Muscle of leg (tissue), 11 donors: ENCODE measurements around the gene GMIP. TPM values are rescaled to one million over a fixed set of nuclear protein-coding genes. Genes with fewer than 3 reads are reported as not detected.
A peak's percentile ranks its signal among the peaks of the same experiment; 100 is the strongest.

Source experiments
- DNase-seq: peaks from one replicate; pipeline ENCODE4 v3.0.0; 2013
- H3K27ac ChIP-seq: one replicate; pipeline ENCODE4 v1.5.1; 2013; ENCODE audit warnings: mild to moderate bottlenecking, low read length, control low read depth
- H3K27me3 ChIP-seq: one replicate; pipeline ENCODE4 v1.6.1; 2013; ENCODE audit warnings: low read length; ENCODE audit not compliant: control insufficient read depth, insufficient read depth
- H3K36me3 ChIP-seq: one replicate; pipeline ENCODE4 v1.6.1; 2013; ENCODE audit warnings: low read length; ENCODE audit not compliant: control insufficient read depth, insufficient read depth
- H3K4me1 ChIP-seq: one replicate; pipeline ENCODE4 v1.6.1; 2013; ENCODE audit warnings: low read length; ENCODE audit not compliant: control insufficient read depth, insufficient read depth
- H3K4me3 ChIP-seq: one replicate; pipeline ENCODE4 v1.5.1; 2013; ENCODE audit warnings: low read length, control low read depth
- H3K9me3 ChIP-seq: replicated peaks from 2 replicates; pipeline ENCODE4 v1.6.1; 2013; ENCODE audit warnings: low read depth, low read length; ENCODE audit not compliant: control insufficient read depth
- WGBS: methylation state at CpG from one replicate; pipeline ENCODE4 v1.1.5; 2013; ENCODE audit warnings: missing lambda C conversion rate; ENCODE audit not compliant: insufficient coverage; 5-methylcytosine and 5-hydroxymethylcytosine counted together
- polyA plus RNA-seq, 8 donors: library from polyadenylated mRNA; unstranded; fragments of 120-200 nt; gene quantifications; one replicate each; pipeline versions ENCODE4 v1.2.1 to v1.2.3, GENCODE V29; 2013; ENCODE audit warnings: inconsistent platforms in 1 of 8, low replicate concordance in 1 of 8; ENCODE audit not compliant: insufficient read length in 8 of 8, insufficient read depth in 1 of 8
- total RNA-seq: library from RNA; stranded (reverse); fragments of 120-200 nt; gene quantifications from one replicate; pipeline ENCODE4 v1.2.4, GENCODE V29; 2013

GMIP gene
- total and polyA plus RNA-seq, 9 donors: 2.0 to 5.1 (median 3.6) TPM

DNA sequence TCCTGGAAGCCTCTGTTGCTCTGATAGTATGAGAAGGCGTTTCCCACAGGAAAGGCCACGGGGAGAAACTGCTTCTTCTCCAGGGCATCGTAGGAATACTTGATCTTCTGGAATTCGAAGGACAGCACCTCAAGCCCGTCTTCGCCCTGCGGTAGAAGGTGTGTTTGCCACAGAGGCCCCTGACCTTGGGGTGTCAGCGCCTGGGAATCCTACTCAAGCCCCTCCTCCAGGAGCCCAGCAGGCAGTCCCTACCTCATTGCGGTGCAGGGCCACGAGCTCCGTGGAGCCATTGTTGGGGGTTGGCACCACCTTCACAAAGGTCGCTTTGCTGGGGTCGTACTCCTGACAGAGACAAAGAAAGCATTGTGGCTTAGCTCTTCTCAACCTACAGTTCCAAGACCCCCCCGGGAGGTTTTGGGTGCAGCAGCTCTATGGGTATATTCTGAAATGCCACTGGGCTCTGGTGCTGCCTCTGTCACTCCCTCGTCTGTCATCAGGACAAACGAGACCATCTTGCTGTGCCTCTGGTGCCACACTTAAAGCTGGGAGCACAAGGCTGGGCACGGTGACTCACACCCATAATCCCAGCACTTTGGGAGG is 16.3 kb upstream of the GMIP start:
- 87% methylated on average over 16 of the region's 17 CpGs for WGBS
- Histone ChIP-seq H3K4me3 (no peak overlapping the region), H3K27ac (no peak overlapping the region), H3K9me3 (no peaks in the 10 kb centered on the region), H3K36me3 (peaks cover 50% of the 10 kb centered on the region), H3K4me1 (peaks cover 18% of the 10 kb centered on the region), H3K27me3 (no peaks in the 10 kb centered on the region)
- DNase-seq: peak; percentile 6

DNA sequence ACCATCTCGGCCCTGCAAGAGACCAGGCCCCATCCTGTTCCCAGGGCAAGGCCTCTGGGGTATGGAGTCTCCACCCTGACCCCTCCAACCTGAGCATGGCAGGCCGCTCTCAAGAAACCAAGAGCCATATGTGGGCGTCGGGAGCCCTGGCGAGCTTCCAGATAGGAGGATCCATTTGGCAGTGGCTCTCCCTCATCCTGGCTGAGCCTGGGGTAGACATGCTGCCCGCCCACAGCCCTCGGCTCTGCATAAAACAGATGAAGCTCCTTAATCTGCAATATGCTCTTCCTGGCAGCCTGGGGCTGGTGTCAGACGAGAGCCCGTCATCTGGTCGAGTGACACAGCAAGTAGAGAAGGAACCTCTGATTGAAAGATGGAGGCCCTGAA is 13.9 kb upstream of the GMIP start:
- no peaks in the 10 kb centered on the region for H3K27me3 ChIP-seq
- WGBS: 65% methylated on average over 10 of the region's 10 CpGs
- H3K9me3 ChIP-seq: no peaks in the 10 kb centered on the region
- H3K4me3 ChIP-seq: no peak overlapping the region
- H3K36me3 ChIP-seq: peaks cover 74% of the 10 kb centered on the region
- peaks cover 11% of the 10 kb centered on the region for H3K4me1 ChIP-seq
- peak; percentile 28 for DNase-seq
- H3K27ac ChIP-seq: no peak overlapping the region

DNA sequence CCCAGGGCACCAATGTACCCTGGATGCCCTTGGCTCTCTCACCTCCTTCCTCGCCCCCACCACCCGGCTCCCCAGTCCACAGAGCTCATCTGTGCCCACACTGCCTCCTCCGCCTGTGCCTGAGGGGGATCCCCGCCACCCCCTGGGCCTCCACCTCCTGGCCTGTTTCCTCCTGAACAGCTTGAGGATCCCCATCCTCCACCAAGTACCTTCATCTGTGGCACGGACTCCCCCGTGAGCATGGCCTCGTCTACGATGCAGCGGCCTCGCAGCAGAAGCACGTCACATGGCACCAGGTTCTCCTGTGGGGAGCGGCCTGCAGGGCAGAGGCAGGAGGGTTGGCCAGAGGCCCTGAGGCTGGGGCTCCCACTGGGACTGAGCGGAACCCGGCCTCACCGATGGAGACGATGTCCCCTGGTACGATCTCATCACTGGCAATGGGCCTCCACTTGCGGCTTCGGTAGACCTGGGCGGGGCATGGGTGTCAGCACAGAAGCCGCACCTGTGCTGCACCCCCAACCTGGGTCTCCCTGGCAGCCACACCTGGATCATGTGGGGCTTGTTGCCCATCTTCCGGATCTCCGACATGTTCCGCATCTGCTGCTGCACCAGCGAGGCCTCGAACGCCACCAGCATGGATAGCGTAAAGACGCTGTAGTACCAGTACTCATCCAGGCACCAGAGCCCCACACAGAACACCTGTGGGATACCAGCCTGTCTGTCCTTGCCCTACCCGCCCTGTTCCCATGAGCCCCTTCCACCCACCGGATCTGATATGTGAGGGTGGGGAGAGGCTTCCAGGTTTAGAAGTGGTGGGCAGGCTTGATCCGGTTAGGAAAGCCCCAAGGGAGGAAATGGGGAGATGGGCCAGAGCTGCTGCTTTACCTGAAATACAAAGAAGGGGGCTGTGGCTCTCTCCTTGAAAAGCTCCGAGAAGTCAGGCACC is 13.3 kb upstream of the GMIP start:
- 91% methylated on average over 29 of the region's 33 CpGs for WGBS
- Histone ChIP-seq H3K27me3 (no peaks in the 10 kb centered on the region), H3K9me3 (no peaks in the 10 kb centered on the region), H3K27ac (no peak overlapping the region), H3K4me1 (peaks cover 5% of the 10 kb centered on the region), H3K36me3 (peaks cover 80% of the 10 kb centered on the region), H3K4me3 (no peak overlapping the region)
- DNase-seq: peak; percentile 8

DNA sequence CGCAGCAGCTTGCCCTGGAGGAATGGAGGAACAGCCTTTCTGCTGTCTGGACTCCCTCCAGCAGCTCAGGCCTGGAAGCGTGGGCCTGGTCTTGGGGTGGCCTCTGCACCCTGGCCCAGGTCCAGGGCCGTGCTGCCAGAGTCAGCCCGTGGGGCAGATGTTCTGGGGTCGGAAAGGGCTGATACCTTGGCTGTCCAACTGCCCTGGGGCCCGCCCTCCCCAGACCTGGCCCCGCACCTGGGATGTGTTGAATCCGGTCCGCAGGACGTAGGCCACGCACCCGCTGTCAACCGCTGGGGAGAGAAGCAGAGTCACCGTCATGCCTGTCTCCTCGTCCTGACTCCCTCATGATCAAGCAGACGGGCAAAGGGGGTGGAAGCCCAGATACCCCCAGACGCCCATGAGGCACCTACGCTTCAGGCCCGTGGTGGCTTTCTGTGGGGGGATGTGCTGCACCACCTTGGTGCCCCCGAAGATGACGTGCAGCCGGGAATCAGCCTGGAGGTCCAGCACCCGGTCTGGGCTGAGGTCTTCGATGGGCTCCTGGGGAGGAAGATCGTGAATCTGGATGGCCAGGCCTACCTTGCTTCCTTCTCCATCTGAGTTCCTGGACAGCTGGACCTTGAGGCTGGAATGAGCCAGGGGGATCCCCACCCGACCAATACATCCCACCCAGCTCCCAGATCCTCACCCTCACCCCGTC is 12.3 kb upstream of the GMIP start:
- no peak for DNase-seq

DNA sequence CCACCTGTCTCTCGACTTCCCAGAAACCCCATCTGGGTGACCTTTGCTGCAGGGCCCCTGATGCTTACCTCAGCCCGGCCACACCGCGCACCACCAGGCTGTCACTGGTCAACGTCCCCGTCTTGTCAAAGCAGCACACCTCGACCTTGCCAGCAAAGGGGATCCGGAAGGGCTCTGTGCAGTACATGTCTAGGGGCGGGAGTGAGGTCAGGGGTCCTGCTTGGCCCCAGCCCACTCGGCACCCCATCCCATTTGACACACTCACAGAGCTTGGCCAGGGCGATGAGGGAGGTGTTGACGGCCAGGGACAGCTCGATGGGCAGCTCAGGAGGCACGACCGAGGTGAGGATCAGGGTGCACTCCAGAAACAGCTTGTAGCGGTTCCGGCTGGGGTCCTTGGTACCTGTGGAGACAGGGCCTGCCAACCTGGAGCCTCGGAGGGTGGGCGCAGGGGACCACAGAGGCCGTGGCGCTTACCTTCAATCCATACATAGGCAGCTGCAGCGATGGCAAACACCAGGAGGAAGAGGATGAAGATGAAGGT is 11.7 kb upstream of the GMIP start:
- H3K36me3 ChIP-seq: peaks cover 95% of the 10 kb centered on the region
- no peak for DNase-seq
- H3K4me3 ChIP-seq: no peak overlapping the region
- H3K27me3 ChIP-seq: no peaks in the 10 kb centered on the region
- no peak overlapping the region for H3K27ac ChIP-seq
- 94% methylated on average over 22 of the region's 22 CpGs for WGBS
- no peaks in the 10 kb centered on the region for H3K9me3 ChIP-seq
- peaks cover 12% of the 10 kb centered on the region for H3K4me1 ChIP-seq

More for the DNA sequence above, 12.3 kb upstream of the GMIP start:
- Histone ChIP-seq H3K9me3 (no peaks in the 10 kb centered on the region), H3K27ac (no peak overlapping the region), H3K4me1 (peaks cover 8% of the 10 kb centered on the region), H3K36me3 (peaks cover 90% of the 10 kb centered on the region), H3K27me3 (no peaks in the 10 kb centered on the region), H3K4me3 (no peak overlapping the region)
- 88% methylated on average over 25 of the region's 27 CpGs for WGBS

DNA sequence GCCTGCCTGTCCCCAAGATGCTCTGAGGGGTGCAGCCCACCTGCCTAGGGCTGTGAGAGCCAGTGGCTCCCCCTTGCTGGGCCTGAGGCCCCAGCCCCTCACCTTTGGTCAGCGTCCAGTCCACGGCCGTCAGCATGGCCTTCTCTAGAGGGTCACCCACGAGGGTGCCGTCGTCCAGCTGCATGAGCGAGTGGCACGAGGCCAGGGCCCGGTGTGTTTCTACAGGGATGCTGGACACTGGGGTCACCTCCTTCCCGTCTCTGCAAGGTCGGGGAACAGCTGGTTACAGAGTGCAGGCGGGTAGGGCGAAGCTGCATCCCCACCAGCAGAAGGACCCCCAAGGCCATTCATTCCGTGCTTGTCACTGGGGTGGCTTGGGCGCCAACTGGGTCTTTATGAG is 11.0 kb upstream of the GMIP start:
- H3K9me3 ChIP-seq: no peaks in the 10 kb centered on the region
- WGBS: 89% methylated on average over 15 of the region's 15 CpGs
- H3K36me3 ChIP-seq: peaks cover 96% of the 10 kb centered on the region
- H3K27ac ChIP-seq: no peak overlapping the region
- H3K4me1 ChIP-seq: peaks cover 12% of the 10 kb centered on the region
- no peak overlapping the region for H3K4me3 ChIP-seq
- no peak for DNase-seq
- H3K27me3 ChIP-seq: no peaks in the 10 kb centered on the region

DNA sequence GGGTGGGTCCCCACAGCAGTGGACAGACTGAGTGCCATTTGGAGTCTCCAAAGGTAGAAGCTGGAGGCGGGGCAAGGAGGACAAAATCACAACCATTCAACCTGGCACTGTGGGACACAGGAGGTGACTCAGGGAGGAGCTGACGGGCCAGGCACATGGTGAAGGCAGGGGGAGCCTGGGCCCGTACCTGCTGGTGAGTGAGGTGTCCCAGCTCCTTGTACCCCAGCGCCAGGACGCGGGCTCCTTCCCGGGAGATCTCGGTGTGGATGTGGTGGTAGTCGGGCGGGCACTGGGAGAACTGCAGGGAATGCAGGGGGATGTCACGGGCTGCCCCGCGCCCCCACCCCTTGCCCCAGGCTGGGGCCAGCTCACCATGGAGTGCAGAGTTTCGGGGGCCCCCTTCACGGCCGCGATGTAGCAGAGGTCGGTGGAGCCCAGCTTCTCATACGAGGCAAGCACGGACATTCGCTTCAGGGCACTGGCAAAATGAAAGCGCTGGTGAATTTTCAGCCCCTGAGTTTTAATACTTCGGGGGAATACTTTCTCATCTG is 10.2 kb upstream of the GMIP start:
- 95% methylated on average over 18 of the region's 23 CpGs for WGBS
- Histone ChIP-seq H3K27me3 (no peaks in the 10 kb centered on the region), H3K27ac (no peak overlapping the region), H3K36me3 (peaks cover 95% of the 10 kb centered on the region), H3K4me3 (no peak overlapping the region), H3K9me3 (no peaks in the 10 kb centered on the region), H3K4me1 (peaks cover 12% of the 10 kb centered on the region)
- DNase-seq: no peak

DNA sequence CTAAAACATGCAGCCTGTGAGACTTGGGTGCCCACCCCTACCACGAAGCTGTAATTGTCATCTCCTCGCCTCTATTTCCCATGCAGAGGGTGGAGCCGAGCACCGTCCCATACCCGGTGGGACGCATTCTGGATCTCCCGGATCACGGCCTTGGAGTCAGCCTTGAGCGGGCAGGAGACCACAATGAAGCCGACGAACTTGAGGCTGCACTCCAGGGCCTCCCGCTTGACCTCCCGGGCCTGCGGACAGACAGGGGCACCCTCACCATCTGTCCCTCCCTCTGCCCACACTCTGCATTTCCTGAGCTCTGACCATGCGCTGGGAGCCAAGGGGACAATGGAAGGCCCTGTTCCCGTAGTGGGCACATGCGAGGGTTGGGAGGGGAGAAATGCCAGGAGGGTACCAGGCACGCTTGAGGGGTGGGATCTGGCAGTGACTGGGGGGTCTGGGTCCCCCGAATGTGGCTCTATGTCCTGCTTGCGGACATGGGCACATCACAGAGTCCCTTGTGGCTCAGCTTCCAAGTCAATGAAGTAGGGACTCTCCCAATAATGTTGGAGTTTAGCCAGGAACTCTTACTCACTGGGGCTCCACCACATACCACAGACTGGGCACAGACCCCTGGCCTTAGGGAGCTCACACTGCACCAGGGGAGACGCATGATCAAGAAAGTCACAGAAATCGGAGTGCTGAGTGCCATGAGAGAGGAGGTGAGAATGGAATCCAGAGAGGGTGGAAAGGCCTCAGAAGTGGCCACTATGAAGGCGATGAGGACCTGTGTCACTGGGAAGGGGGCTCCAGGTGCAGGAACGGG is 9.2 kb upstream of the GMIP start:
- Histone ChIP-seq H3K4me3 (no peak overlapping the region), H3K9me3 (no peaks in the 10 kb centered on the region), H3K27ac (no peak overlapping the region), H3K4me1 (peaks cover 12% of the 10 kb centered on the region), H3K27me3 (no peaks in the 10 kb centered on the region), H3K36me3 (peaks cover 88% of the 10 kb centered on the region)
- DNase-seq: peak; percentile 16
- WGBS: 92% methylated on average over 21 of the region's 24 CpGs

DNA sequence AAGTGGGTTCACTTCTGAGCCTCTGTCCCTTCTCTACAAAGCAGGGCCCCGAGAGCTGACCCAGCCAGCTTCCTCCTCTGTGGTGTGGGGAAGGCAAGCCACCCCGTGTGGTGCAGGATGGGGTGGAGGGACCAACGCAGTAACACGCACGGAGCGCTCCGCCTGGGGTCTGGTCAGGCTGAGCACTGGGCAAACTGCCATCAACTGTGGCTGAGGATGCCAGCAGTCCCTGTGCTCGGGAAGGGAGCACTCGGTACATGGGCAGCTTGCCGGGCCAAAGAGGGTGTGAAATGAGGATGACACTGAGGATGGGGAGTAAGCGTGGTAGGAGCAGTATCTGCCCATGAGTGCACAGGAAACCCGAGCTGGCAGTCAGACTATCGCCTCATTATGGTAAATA is 7.6 kb upstream of the GMIP start:
- DNase-seq: no peak
- no peak overlapping the region for H3K4me3 ChIP-seq
- H3K27ac ChIP-seq: peak overlapping the region; percentile 7
- no peaks in the 10 kb centered on the region for H3K27me3 ChIP-seq
- 63% methylated on average over 12 of the region's 13 CpGs for WGBS
- H3K36me3 ChIP-seq: peaks cover 88% of the 10 kb centered on the region
- H3K9me3 ChIP-seq: no peaks in the 10 kb centered on the region
- peaks cover 12% of the 10 kb centered on the region for H3K4me1 ChIP-seq
